Measurements from ENCODE around the gene MYH11. TPM values are rescaled to one million over a fixed set of nuclear protein-coding genes. Genes with fewer than 3 reads are reported as not detected.

The MYH11 gene
- total RNA-seq, 1 experiment from 2014 or later, result not detected

- no peaks in the 10 kb centered on the region for H3K4me1 ChIP-seq
- H3K36me3 ChIP-seq (ENCODE audit: control insufficient read depth, insufficient read depth, low read length), result no peaks in the 10 kb centered on the region
- H3K27me3 ChIP-seq (replicated peaks; ENCODE audit: control insufficient read depth, insufficient read depth, low read length), result no peaks in the 10 kb centered on the region
- peaks cover 10% of the 10 kb centered on the region for H3K27me3 Mint-ChIP-seq (ENCODE audit: insufficient read depth, unreplicated experiment)
- no peaks in the 10 kb centered on the region for H3K36me3 Mint-ChIP-seq (ENCODE audit: insufficient read depth, unreplicated experiment)
- H3K27ac Mint-ChIP-seq (ENCODE audit: unreplicated experiment), result no peak overlapping the region
- no peaks in the 10 kb centered on the region for H3K4me1 Mint-ChIP-seq (ENCODE audit: low read depth, unreplicated experiment)
- CTCF ChIA-PET, result interaction anchor here (0.6 to 1.7 kb wide), 2 partner anchors 21 to 42 kb away, joined by 4 to 6 read pairs; no protein-coding TSS in a partner anchor
- H3K9me3 ChIP-seq, result no peaks in the 10 kb centered on the region
- POLR2A ChIA-PET, result no interaction called here
- TF ChIP-seq, protein P1, sequence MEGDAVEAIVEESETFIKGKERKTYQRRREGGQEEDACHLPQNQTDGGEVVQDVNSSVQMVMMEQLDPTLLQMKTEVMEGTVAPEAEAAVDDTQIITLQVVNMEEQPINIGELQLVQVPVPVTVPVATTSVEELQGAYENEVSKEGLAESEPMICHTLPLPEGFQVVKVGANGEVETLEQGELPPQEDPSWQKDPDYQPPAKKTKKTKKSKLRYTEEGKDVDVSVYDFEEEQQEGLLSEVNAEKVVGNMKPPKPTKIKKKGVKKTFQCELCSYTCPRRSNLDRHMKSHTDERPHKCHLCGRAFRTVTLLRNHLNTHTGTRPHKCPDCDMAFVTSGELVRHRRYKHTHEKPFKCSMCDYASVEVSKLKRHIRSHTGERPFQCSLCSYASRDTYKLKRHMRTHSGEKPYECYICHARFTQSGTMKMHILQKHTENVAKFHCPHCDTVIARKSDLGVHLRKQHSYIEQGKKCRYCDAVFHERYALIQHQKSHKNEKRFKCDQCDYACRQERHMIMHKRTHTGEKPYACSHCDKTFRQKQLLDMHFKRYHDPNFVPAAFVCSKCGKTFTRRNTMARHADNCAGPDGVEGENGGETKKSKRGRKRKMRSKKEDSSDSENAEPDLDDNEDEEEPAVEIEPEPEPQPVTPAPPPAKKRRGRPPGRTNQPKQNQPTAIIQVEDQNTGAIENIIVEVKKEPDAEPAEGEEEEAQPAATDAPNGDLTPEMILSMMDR (IDR thresholded peaks at IDR 0.05; ENCODE audit: insufficient read depth in 1 of 2, low read depth in 1 of 2, low read length in 1 of 2, severe bottlenecking in 1 of 2, unreplicated experiment in 1 of 2), result no peak
- no peak overlapping the region for H3K4me3 Mint-ChIP-seq (ENCODE audit: unreplicated experiment)
- BruUV-seq (replicated peaks), result no TSS peak
- intact Hi-C loops (cut with micrococcal nuclease; ENCODE audit: unreplicated experiment), result no loop called here
- H3K4me3 ChIP-seq (ENCODE audit: low read depth, low read length), result no peak overlapping the region
- no peak for DNase-seq
- peaks cover 24% of the 10 kb centered on the region for H3K9me3 Mint-ChIP-seq (ENCODE audit: unreplicated experiment)
Measured at GRCh38 chr16:15798671-15799070, 58.2 kb downstream of the MYH11 start.

DNA sequence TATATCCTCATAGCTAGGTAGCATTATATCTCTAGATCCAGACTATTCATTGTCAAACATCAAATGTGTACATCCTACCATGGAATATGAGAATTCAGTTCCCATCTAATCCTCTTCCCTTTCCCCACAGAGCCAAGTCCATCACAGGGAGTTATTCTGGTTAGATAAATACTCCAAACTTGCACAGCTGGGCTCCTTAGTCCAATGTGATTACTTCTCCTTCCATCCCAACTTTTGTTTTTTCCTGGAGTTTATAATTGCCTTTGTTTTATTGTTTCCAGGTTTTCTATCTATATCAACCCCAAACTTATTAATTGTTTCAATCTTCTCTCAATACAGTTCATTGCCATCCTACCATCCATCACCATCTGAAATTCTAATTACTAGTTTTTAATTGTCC is 59.9 kb downstream of the MYH11 start:
- peaks cover 24% of the 10 kb centered on the region for H3K9me3 Mint-ChIP-seq (ENCODE audit: unreplicated experiment)
- Histone ChIP-seq H3K4me1 (no peaks in the 10 kb centered on the region), H3K4me3 (ENCODE audit: low read depth, low read length) (no peak overlapping the region), H3K27me3 (replicated peaks; ENCODE audit: control insufficient read depth, insufficient read depth, low read length) (no peaks in the 10 kb centered on the region), H3K9me3 (no peaks in the 10 kb centered on the region), H3K36me3 (ENCODE audit: control insufficient read depth, insufficient read depth, low read length) (no peaks in the 10 kb centered on the region)
- no peaks in the 10 kb centered on the region for H3K4me1 Mint-ChIP-seq (ENCODE audit: low read depth, unreplicated experiment)
- TF ChIP-seq, protein P1 (IDR thresholded peaks at IDR 0.05; ENCODE audit: insufficient read depth in 1 of 2, low read depth in 1 of 2, low read length in 1 of 2, severe bottlenecking in 1 of 2, unreplicated experiment in 1 of 2), result no peak
- H3K27ac Mint-ChIP-seq (ENCODE audit: unreplicated experiment), result no peak overlapping the region
- H3K4me3 Mint-ChIP-seq (ENCODE audit: unreplicated experiment), result no peak overlapping the region
- ChIA-PET CTCF (no interaction called here), POLR2A (no interaction called here)
- no peak for DNase-seq
- no TSS peak for BruUV-seq (replicated peaks)
- H3K27me3 Mint-ChIP-seq (ENCODE audit: insufficient read depth, unreplicated experiment), result peaks cover 10% of the 10 kb centered on the region
- intact Hi-C loops (cut with micrococcal nuclease; ENCODE audit: unreplicated experiment), result no loop called here
- H3K36me3 Mint-ChIP-seq (ENCODE audit: insufficient read depth, unreplicated experiment), result no peaks in the 10 kb centered on the region

- CTCF ChIA-PET, result no interaction called here
- no peaks in the 10 kb centered on the region for H3K27me3 ChIP-seq (replicated peaks; ENCODE audit: control insufficient read depth, insufficient read depth, low read length)
- H3K27me3 Mint-ChIP-seq (ENCODE audit: insufficient read depth, unreplicated experiment), result peaks cover 10% of the 10 kb centered on the region
- POLR2A ChIA-PET, result no interaction called here
- H3K4me1 ChIP-seq, result no peaks in the 10 kb centered on the region
- no peak overlapping the region for H3K4me3 ChIP-seq (ENCODE audit: low read depth, low read length)
- no peaks in the 10 kb centered on the region for H3K36me3 ChIP-seq (ENCODE audit: control insufficient read depth, insufficient read depth, low read length)
- no peak overlapping the region for H3K4me3 Mint-ChIP-seq (ENCODE audit: unreplicated experiment)
- no TSS peak for BruUV-seq (replicated peaks)
- H3K4me1 Mint-ChIP-seq (ENCODE audit: low read depth, unreplicated experiment), result no peaks in the 10 kb centered on the region
- H3K9me3 ChIP-seq, result no peaks in the 10 kb centered on the region
- peaks cover 24% of the 10 kb centered on the region for H3K9me3 Mint-ChIP-seq (ENCODE audit: unreplicated experiment)
- H3K27ac Mint-ChIP-seq (ENCODE audit: unreplicated experiment), result no peak overlapping the region
- TF ChIP-seq, protein P1 (IDR thresholded peaks at IDR 0.05; ENCODE audit: insufficient read depth in 1 of 2, low read depth in 1 of 2, low read length in 1 of 2, severe bottlenecking in 1 of 2, unreplicated experiment in 1 of 2), result no peak
- H3K36me3 Mint-ChIP-seq (ENCODE audit: insufficient read depth, unreplicated experiment), result no peaks in the 10 kb centered on the region
- no peak for DNase-seq
- intact Hi-C loops (cut with micrococcal nuclease; ENCODE audit: unreplicated experiment), result no loop called here
Measured at GRCh38 chr16:15795615-15796014, 61.2 kb downstream of the MYH11 start.

Measured in Caco-2 (cell line).